Gastrocnemius medialis (tissue), 4 donors: ENCODE data around the gene SETBP1.

ENCODE experiments used
- POLR2A ChIP-seq, 2 donors: fragments of 450-650 bp; IDR thresholded peaks; one replicate each; pipeline ENCODE4 v1.6.1; 2017; ENCODE audit warnings: antibody characterized with exemption in 2 of 2, mild to moderate bottlenecking in 2 of 2, moderate library complexity in 2 of 2
- TF ChIP-seq, protein P1 (sequence below), 5 experiments: fragments of 450-650 bp in 3 of 5; fragments of 200-600 bp in 2 of 5; sonication (generic) in 2 of 5; IDR thresholded peaks in 4 of 5; conservative IDR thresholded peaks in 1 of 5; 1 replicate in 4 of 5; 2 replicates in 1 of 5; pipeline ENCODE4 v1.5.1; 2016 to 2019; ENCODE audit warnings: antibody characterized with exemption in 5 of 5, mild to moderate bottlenecking in 3 of 5, moderate library complexity in 3 of 5

- TF ChIP-seq, protein P1, sequence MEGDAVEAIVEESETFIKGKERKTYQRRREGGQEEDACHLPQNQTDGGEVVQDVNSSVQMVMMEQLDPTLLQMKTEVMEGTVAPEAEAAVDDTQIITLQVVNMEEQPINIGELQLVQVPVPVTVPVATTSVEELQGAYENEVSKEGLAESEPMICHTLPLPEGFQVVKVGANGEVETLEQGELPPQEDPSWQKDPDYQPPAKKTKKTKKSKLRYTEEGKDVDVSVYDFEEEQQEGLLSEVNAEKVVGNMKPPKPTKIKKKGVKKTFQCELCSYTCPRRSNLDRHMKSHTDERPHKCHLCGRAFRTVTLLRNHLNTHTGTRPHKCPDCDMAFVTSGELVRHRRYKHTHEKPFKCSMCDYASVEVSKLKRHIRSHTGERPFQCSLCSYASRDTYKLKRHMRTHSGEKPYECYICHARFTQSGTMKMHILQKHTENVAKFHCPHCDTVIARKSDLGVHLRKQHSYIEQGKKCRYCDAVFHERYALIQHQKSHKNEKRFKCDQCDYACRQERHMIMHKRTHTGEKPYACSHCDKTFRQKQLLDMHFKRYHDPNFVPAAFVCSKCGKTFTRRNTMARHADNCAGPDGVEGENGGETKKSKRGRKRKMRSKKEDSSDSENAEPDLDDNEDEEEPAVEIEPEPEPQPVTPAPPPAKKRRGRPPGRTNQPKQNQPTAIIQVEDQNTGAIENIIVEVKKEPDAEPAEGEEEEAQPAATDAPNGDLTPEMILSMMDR (IDR thresholded peaks at IDR 0.05 in 4 of 5, conservative IDR thresholded peaks at IDR 0.05 in 1 of 5) = no peak
- no peak for TF ChIP-seq POLR2A (IDR thresholded peaks at IDR 0.05)
Measured at GRCh38 chr18:45066886-45067285, 386.2 kb downstream of the SETBP1 start.
